Neuronal stem cell (in vitro differentiated cells): ENCODE measurements around the gene CALHM3.

Source experiments
- DNase-seq: peaks from one replicate; pipeline ENCODE4 v3.0.0-alpha.2; 2013; ENCODE audit warnings: low spot score
- H2AFZ ChIP-seq: one replicate; pipeline ENCODE4 v1.6.1; 2013; ENCODE audit warnings: mild to moderate bottlenecking, low read length, inconsistent platforms
- H2AK5ac ChIP-seq: 2 replicates; pipeline ENCODE4 v1.6.1; 2013; ENCODE audit warnings: low read depth, mild to moderate bottlenecking, inconsistent platforms, low read length, moderate library complexity, mixed read lengths
- H2BK120ac ChIP-seq: 2 replicates; pipeline ENCODE4 v1.6.1; 2013; ENCODE audit warnings: low read depth, mild to moderate bottlenecking, inconsistent platforms, low read length, moderate library complexity, mixed read lengths
- H2BK12ac ChIP-seq: one replicate; pipeline ENCODE4 v1.6.1; 2013; ENCODE audit warnings: low read length, inconsistent platforms
- H2BK15ac ChIP-seq: 2 replicates; pipeline ENCODE4 v1.6.1; 2013; ENCODE audit warnings: mild to moderate bottlenecking, low read length, inconsistent platforms, mixed read lengths
- H2BK5ac ChIP-seq: one replicate; pipeline ENCODE4 v1.6.1; 2013; ENCODE audit warnings: inconsistent platforms, mild to moderate bottlenecking, low read length, moderate library complexity
- H3K14ac ChIP-seq: one replicate; pipeline ENCODE4 v1.6.1; 2013; ENCODE audit warnings: low read length, inconsistent platforms
- H3K18ac ChIP-seq: 2 replicates; pipeline ENCODE4 v1.6.1; 2013; ENCODE audit warnings: low read length, inconsistent platforms
- H3K23ac ChIP-seq: 2 replicates; pipeline ENCODE4 v1.6.1; 2013; ENCODE audit warnings: low read depth, mild to moderate bottlenecking, mixed read lengths, low read length, inconsistent platforms; ENCODE audit not compliant: poor library complexity
- H3K27ac ChIP-seq: replicated peaks from 3 replicates; pipeline ENCODE4 v1.5.1; 2013; ENCODE audit warnings: low read length, inconsistent platforms
- H3K27me3 ChIP-seq, 3 experiments: 2 replicates each; pipeline ENCODE4 v1.6.1; 2013; ENCODE audit warnings: low read length in 3 of 3, mild to moderate bottlenecking in 2 of 3, inconsistent platforms in 1 of 3, low read depth in 1 of 3, mixed read lengths in 1 of 3, moderate library complexity in 1 of 3; ENCODE audit not compliant: control insufficient read depth in 3 of 3, insufficient read depth in 3 of 3
- H3K36me3 ChIP-seq, 2 donors: replicated peaks in 1 of 2; 2 replicates each; pipeline ENCODE4 v1.6.1; 2013; ENCODE audit warnings: low read length in 2 of 2; ENCODE audit not compliant: control insufficient read depth in 2 of 2, insufficient read depth in 2 of 2
- H3K4ac ChIP-seq: 2 replicates; pipeline ENCODE4 v1.6.1; 2013; ENCODE audit warnings: inconsistent platforms, mild to moderate bottlenecking, low read length, moderate library complexity
- H3K4me1 ChIP-seq, 2 donors: 1 replicate in 1 of 2; 2 replicates in 1 of 2; pipeline ENCODE4 v1.6.1; 2013; ENCODE audit warnings: low read length in 2 of 2, low read depth in 1 of 2; ENCODE audit not compliant: control insufficient read depth in 2 of 2, insufficient read depth in 1 of 2
- H3K4me2 ChIP-seq: one replicate; pipeline ENCODE4 v1.6.1; 2013; ENCODE audit warnings: mild to moderate bottlenecking, low read length, inconsistent platforms; ENCODE audit not compliant: insufficient read depth, poor library complexity, severe bottlenecking
- H3K4me3 ChIP-seq, 2 donors: 2 replicates each; pipeline ENCODE4 v1.5.1; 2013; ENCODE audit warnings: low read length in 2 of 2, mild to moderate bottlenecking in 2 of 2, inconsistent platforms in 1 of 2, moderate library complexity in 1 of 2
- H3K79me1 ChIP-seq: one replicate; pipeline ENCODE4 v1.6.1; 2013; ENCODE audit warnings: low read depth, mild to moderate bottlenecking, inconsistent platforms, low read length, moderate library complexity
- H3K9ac ChIP-seq: one replicate; pipeline ENCODE4 v1.6.1; 2013; ENCODE audit warnings: mild to moderate bottlenecking, low read depth, low read length, inconsistent platforms; ENCODE audit not compliant: poor library complexity
- H3K9me3 ChIP-seq, 2 donors: replicated peaks in 1 of 2; 2 replicates each; pipeline versions ENCODE3 to v1.6.1; 2013; ENCODE audit warnings: low read length in 2 of 2, mild to moderate bottlenecking in 2 of 2, inconsistent platforms in 1 of 2, low read depth in 1 of 2, mixed read lengths in 1 of 2, moderate library complexity in 1 of 2; ENCODE audit not compliant: control insufficient read depth in 2 of 2, insufficient read depth in 1 of 2
- H4K8ac ChIP-seq: one replicate; pipeline ENCODE4 v1.6.1; 2013; ENCODE audit warnings: low read depth, mild to moderate bottlenecking, inconsistent platforms, low read length, moderate library complexity
- H4K91ac ChIP-seq: one replicate; pipeline ENCODE4 v1.6.1; 2013; ENCODE audit warnings: low read length, low read depth, mild to moderate bottlenecking, inconsistent platforms; ENCODE audit not compliant: poor library complexity
- WGBS, 2 donors: extraction: QIAGEN DNeasy Blood & Tissue Kit; methylation state at CpG; one replicate each; pipeline ENCODE4 v1.1.7; 2013; ENCODE audit warnings: missing lambda C conversion rate in 2 of 2, mixed read lengths in 1 of 2; ENCODE audit not compliant: insufficient read length in 2 of 2, insufficient replicate concordance in 1 of 2; ENCODE audit errors: extremely low coverage in 2 of 2; 5-methylcytosine and 5-hydroxymethylcytosine counted together

The CALHM3 gene

GRCh38 chr10:103473261-103473671 lies 5.8 kb downstream of the CALHM3 start:
- no peak overlapping the region for H3K4me2 ChIP-seq
- peak overlapping the region; percentile 47 for H3K14ac ChIP-seq
- no peak overlapping the region for H3K4me3 ChIP-seq
- H3K18ac ChIP-seq, result peak overlapping the region; percentile 18
- H3K23ac ChIP-seq, result no peak overlapping the region
- H2BK15ac ChIP-seq, result no peak overlapping the region
- no CpG with 5 or more reads among the region's 32 CpGs for WGBS, 2 donors
- H3K9ac ChIP-seq, result peak overlapping the region; percentile 50
- no peak overlapping the region for H2AFZ ChIP-seq
- peak overlapping the region; percentile 39 for H3K4ac ChIP-seq
- H2AK5ac ChIP-seq, result peak overlapping the region; percentile 89
- DNase-seq, result no peak
- H3K27ac ChIP-seq, result no peak overlapping the region
- H2BK5ac ChIP-seq, result peak overlapping the region; percentile 80
- H2BK120ac ChIP-seq, result no peak overlapping the region
- H3K9me3 ChIP-seq, result no peaks in the 10 kb centered on the region
- peaks cover 0 to 20% (median 0%) of the 10 kb centered on the region in 3 experiments for H3K27me3 ChIP-seq
- H4K8ac ChIP-seq, result no peak overlapping the region
- no peaks in the 10 kb centered on the region for H3K36me3 ChIP-seq
- H3K79me1 ChIP-seq, result no peaks in the 10 kb centered on the region
- H3K4me1 ChIP-seq, result peaks cover 0 to 10% of the 10 kb centered on the region in 2 donors
- H2BK12ac ChIP-seq, result no peak overlapping the region
- no peak overlapping the region for H4K91ac ChIP-seq

GRCh38 chr10:103472005-103472404 lies 7.0 kb downstream of the CALHM3 start:
- H3K27me3 ChIP-seq, result peaks cover 0 to 17% (median 0%) of the 10 kb centered on the region in 3 experiments
- no peak overlapping the region for H3K9ac ChIP-seq
- H3K14ac ChIP-seq, result no peak overlapping the region
- H3K4me2 ChIP-seq, result no peak overlapping the region
- H2AFZ ChIP-seq, result no peak overlapping the region
- H4K8ac ChIP-seq, result no peak overlapping the region
- H3K79me1 ChIP-seq, result no peaks in the 10 kb centered on the region
- no peak for DNase-seq
- H3K4me3 ChIP-seq, result no peak overlapping the region
- H3K27ac ChIP-seq, result no peak overlapping the region
- no peak overlapping the region for H4K91ac ChIP-seq
- H2BK5ac ChIP-seq, result no peak overlapping the region
- no CpG with 5 or more reads among the region's 2 CpGs for WGBS, 2 donors
- peak overlapping the region; percentile 63 for H3K18ac ChIP-seq
- H3K4me1 ChIP-seq, result peaks cover 0 to 9% of the 10 kb centered on the region in 2 donors
- no peaks in the 10 kb centered on the region for H3K9me3 ChIP-seq
- H2BK12ac ChIP-seq, result no peak overlapping the region
- H3K4ac ChIP-seq, result no peak overlapping the region
- H3K23ac ChIP-seq, result no peak overlapping the region
- no peaks in the 10 kb centered on the region for H3K36me3 ChIP-seq
- H2AK5ac ChIP-seq, result no peak overlapping the region
- no peak overlapping the region for H2BK15ac ChIP-seq
- no peak overlapping the region for H2BK120ac ChIP-seq

- Histone ChIP-seq H3K79me1 (no peaks in the 10 kb centered on the region), H3K4me1 (peaks cover 0 to 5% of the 10 kb centered on the region in 2 donors), H2AFZ (peak overlapping the region; percentile 52), H4K91ac (no peak overlapping the region), H2BK5ac (no peak overlapping the region), H3K27ac (no peak overlapping the region), H3K18ac (peak overlapping the region; percentile 46), H3K4me2 (no peak overlapping the region), H3K23ac (no peak overlapping the region), H3K27me3 (peaks cover 0 to 13% (median 0%) of the 10 kb centered on the region in 3 experiments), H3K36me3 (no peaks in the 10 kb centered on the region), H3K4me3 (no peak overlapping the region), H3K9me3 (no peaks in the 10 kb centered on the region), H3K14ac (no peak overlapping the region), H4K8ac (peak overlapping the region; percentile 94), H2BK12ac (no peak overlapping the region), H2BK120ac (peak overlapping the region; percentile 67), H2AK5ac (peak overlapping the region; percentile 74), H3K4ac (no peak overlapping the region), H2BK15ac (peak overlapping the region; percentile 60), H3K9ac (no peak overlapping the region)
- WGBS, 2 donors, result no CpG with 5 or more reads among the region's 14 CpGs
- no peak for DNase-seq
Measured at GRCh38 chr10:103470761-103471653, 8.0 kb downstream of the CALHM3 start.

- H3K23ac ChIP-seq, result no peak overlapping the region
- no peaks in the 10 kb centered on the region for H3K9me3 ChIP-seq
- H3K79me1 ChIP-seq, result no peaks in the 10 kb centered on the region
- no peak overlapping the region for H2BK15ac ChIP-seq
- H3K14ac ChIP-seq, result no peak overlapping the region
- H3K4ac ChIP-seq, result no peak overlapping the region
- no peaks in the 10 kb centered on the region for H3K36me3 ChIP-seq
- peaks cover 0 to 5% of the 10 kb centered on the region in 2 donors for H3K4me1 ChIP-seq
- no peak overlapping the region for H3K9ac ChIP-seq
- peaks cover 0 to 13% (median 0%) of the 10 kb centered on the region in 3 experiments for H3K27me3 ChIP-seq
- no peak overlapping the region for H3K18ac ChIP-seq
- no peak overlapping the region for H2BK5ac ChIP-seq
- no peak overlapping the region for H2BK120ac ChIP-seq
- H4K91ac ChIP-seq, result no peak overlapping the region
- WGBS, 2 donors, result no CpG with 5 or more reads among the region's 5 CpGs
- H3K4me2 ChIP-seq, result no peak overlapping the region
- no peak overlapping the region for H3K27ac ChIP-seq
- H2BK12ac ChIP-seq, result no peak overlapping the region
- no peak overlapping the region for H3K4me3 ChIP-seq
- H2AFZ ChIP-seq, result no peak overlapping the region
- H2AK5ac ChIP-seq, result no peak overlapping the region
- H4K8ac ChIP-seq, result no peak overlapping the region
- no peak for DNase-seq
Measured at GRCh38 chr10:103469201-103469600, 9.8 kb downstream of the CALHM3 start.
